ENCODE data around the gene ERCC6L2. TPM values are rescaled to one million over a fixed set of nuclear protein-coding genes. Genes with fewer than 3 reads are reported as not detected.

Gene ERCC6L2
- total RNA-seq, 4 donors from 2014 or later, result 62.4 to 199 (median 101) TPM

DNA sequence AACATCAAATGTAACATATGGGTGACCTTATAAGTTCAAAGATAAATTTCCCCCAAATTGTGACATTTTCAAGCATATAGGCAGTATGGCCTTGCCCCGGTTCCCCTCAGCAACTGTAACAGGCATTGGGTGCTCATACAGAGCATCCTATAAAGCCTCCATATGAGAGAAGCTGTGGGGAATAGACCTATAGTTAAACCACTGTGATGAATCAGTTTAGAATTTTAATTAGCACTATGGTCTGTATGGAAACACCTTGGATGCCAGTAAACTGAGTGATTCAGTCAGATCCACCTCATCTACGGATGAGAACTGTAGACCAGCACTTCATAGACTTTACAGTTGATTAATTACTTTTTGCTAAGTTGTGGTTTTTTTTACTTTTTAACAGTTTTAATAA lies 79.4 kb downstream of the ERCC6L2 start:
- DNase-seq, result no peak
- H3K4me1 ChIP-seq, result no peaks in the 10 kb centered on the region
- no peaks in the 10 kb centered on the region for H3K9me3 ChIP-seq
- no peak overlapping the region for H3K4me3 ChIP-seq
- H3K27ac ChIP-seq, result no peak overlapping the region
- no peak for TF ChIP-seq POLR2A (IDR thresholded peaks at IDR 0.05)
- TF ChIP-seq, protein P1, sequence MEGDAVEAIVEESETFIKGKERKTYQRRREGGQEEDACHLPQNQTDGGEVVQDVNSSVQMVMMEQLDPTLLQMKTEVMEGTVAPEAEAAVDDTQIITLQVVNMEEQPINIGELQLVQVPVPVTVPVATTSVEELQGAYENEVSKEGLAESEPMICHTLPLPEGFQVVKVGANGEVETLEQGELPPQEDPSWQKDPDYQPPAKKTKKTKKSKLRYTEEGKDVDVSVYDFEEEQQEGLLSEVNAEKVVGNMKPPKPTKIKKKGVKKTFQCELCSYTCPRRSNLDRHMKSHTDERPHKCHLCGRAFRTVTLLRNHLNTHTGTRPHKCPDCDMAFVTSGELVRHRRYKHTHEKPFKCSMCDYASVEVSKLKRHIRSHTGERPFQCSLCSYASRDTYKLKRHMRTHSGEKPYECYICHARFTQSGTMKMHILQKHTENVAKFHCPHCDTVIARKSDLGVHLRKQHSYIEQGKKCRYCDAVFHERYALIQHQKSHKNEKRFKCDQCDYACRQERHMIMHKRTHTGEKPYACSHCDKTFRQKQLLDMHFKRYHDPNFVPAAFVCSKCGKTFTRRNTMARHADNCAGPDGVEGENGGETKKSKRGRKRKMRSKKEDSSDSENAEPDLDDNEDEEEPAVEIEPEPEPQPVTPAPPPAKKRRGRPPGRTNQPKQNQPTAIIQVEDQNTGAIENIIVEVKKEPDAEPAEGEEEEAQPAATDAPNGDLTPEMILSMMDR (IDR thresholded peaks at IDR 0.05), result no peak
- no peaks in the 10 kb centered on the region for H3K27me3 ChIP-seq
- H3K36me3 ChIP-seq, result peaks cover 0 to 14% (median 0%) of the 10 kb centered on the region in 3 donors

GRCh38 chr9:95962936-95963335 lies 87.4 kb downstream of the ERCC6L2 start:
- no peaks in the 10 kb centered on the region for H3K9me3 ChIP-seq
- no peak for DNase-seq
- H3K27me3 ChIP-seq, result no peaks in the 10 kb centered on the region
- H3K27ac ChIP-seq, result no peak overlapping the region
- TF ChIP-seq POLR2A (IDR thresholded peaks at IDR 0.05), result no peak
- TF ChIP-seq, protein P1 (IDR thresholded peaks at IDR 0.05), result no peak
- no peaks in the 10 kb centered on the region for H3K36me3 ChIP-seq
- no peak overlapping the region for H3K4me3 ChIP-seq
- no peaks in the 10 kb centered on the region for H3K4me1 ChIP-seq

DNA sequence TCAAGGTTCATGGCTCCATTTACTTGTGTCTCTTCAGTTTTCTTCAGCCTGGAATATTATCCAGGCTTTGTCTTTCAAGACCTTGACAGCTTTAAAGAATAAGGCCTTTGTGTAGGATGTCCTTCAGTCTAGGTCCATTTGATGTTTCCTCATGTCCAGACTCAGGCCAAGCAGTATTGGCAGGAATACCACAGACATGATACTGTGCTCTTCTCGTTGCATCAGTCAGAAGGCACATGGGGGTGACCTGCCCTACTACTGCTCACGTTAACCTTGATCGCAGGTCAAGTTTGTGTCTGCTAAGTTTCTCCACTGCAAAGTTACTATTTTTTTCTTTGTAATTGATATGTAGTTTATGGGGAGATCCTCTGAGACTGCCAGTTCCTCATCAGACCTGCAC lies 88.2 kb downstream of the ERCC6L2 start:
- H3K27ac ChIP-seq, result no peak overlapping the region
- no peaks in the 10 kb centered on the region for H3K36me3 ChIP-seq
- DNase-seq, result no peak
- H3K27me3 ChIP-seq, result no peaks in the 10 kb centered on the region
- H3K4me1 ChIP-seq, result no peaks in the 10 kb centered on the region
- no peaks in the 10 kb centered on the region for H3K9me3 ChIP-seq
- TF ChIP-seq, protein P1 (IDR thresholded peaks at IDR 0.05), result no peak
- TF ChIP-seq POLR2A (IDR thresholded peaks at IDR 0.05), result no peak
- no peak overlapping the region for H3K4me3 ChIP-seq

- DNase-seq, result no peak
- Histone ChIP-seq H3K36me3 (peaks cover 0 to 9% (median 0%) of the 10 kb centered on the region in 3 donors), H3K27me3 (no peaks in the 10 kb centered on the region), H3K4me3 (no peak overlapping the region), H3K4me1 (no peaks in the 10 kb centered on the region), H3K27ac (no peak overlapping the region), H3K9me3 (no peaks in the 10 kb centered on the region)
- TF ChIP-seq POLR2A (IDR thresholded peaks at IDR 0.05), result no peak
- TF ChIP-seq, protein P1 (IDR thresholded peaks at IDR 0.05), result no peak
These were observed 90.8 kb downstream of the ERCC6L2 start for GRCh38 chr9:95966306-95966705.

GRCh38 chr9:95970317-95970716 lies 94.8 kb downstream of the ERCC6L2 start:
- Histone ChIP-seq H3K27me3 (no peaks in the 10 kb centered on the region), H3K4me1 (no peaks in the 10 kb centered on the region), H3K4me3 (no peak overlapping the region), H3K27ac (no peak overlapping the region), H3K36me3 (peaks cover 0 to 34% (median 0%) of the 10 kb centered on the region in 3 donors), H3K9me3 (no peaks in the 10 kb centered on the region)
- no peak for TF ChIP-seq POLR2A (IDR thresholded peaks at IDR 0.05)
- TF ChIP-seq, protein P1 (IDR thresholded peaks at IDR 0.05), result no peak
- no peak for DNase-seq

DNA sequence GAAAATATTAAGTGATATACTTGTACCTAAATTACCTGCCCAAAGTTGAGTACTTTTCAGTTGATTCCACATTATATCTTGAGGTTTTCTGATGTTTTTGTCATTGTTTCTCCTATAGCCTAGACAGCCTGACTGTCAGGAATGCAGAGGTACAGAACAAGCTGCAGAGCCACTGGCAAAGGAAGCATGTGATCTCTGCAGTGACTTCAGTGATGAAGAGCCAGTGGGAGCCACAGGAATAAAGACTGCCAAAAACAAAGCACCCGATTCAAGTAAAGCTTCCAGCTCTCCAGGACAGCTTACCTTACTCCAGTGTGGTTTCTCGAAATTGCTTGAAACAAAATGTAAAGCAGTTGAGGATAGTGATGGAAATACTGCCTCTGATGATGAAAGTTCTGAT lies 96.3 kb downstream of the ERCC6L2 start:
- DNase-seq, result no peak
- H3K27me3 ChIP-seq, result no peaks in the 10 kb centered on the region
- H3K36me3 ChIP-seq, result peaks cover 0 to 34% (median 0%) of the 10 kb centered on the region in 3 donors
- no peak overlapping the region for H3K4me3 ChIP-seq
- no peak overlapping the region for H3K27ac ChIP-seq
- H3K9me3 ChIP-seq, result no peaks in the 10 kb centered on the region
- no peaks in the 10 kb centered on the region for H3K4me1 ChIP-seq
- TF ChIP-seq POLR2A (IDR thresholded peaks at IDR 0.05), result no peak
- TF ChIP-seq, protein P1 (IDR thresholded peaks at IDR 0.05), result no peak

All from Peyer's patch (tissue), 4 donors.